Left hindlimb (tissue), 1 donor: Measurements from ENCODE around the gene TNFRSF19.
"Not testable (repeated sequence)": the region's sequence is repeated elsewhere in the genome, so short reads cannot be mapped to it uniquely, and the experiment has no call there.

Source experiments
- DNase-seq: peaks from one replicate; pipeline ENCODE4 v3.0.0-alpha.2; 2018

Gene TNFRSF19

GRCh38 chr13:23571431-23571830 lies 1.2 kb downstream of the TNFRSF19 start:
- no peak for DNase-seq

GRCh38 chr13:23572836-23573235 lies 2.6 kb downstream of the TNFRSF19 start:
- no peak for DNase-seq

DNA sequence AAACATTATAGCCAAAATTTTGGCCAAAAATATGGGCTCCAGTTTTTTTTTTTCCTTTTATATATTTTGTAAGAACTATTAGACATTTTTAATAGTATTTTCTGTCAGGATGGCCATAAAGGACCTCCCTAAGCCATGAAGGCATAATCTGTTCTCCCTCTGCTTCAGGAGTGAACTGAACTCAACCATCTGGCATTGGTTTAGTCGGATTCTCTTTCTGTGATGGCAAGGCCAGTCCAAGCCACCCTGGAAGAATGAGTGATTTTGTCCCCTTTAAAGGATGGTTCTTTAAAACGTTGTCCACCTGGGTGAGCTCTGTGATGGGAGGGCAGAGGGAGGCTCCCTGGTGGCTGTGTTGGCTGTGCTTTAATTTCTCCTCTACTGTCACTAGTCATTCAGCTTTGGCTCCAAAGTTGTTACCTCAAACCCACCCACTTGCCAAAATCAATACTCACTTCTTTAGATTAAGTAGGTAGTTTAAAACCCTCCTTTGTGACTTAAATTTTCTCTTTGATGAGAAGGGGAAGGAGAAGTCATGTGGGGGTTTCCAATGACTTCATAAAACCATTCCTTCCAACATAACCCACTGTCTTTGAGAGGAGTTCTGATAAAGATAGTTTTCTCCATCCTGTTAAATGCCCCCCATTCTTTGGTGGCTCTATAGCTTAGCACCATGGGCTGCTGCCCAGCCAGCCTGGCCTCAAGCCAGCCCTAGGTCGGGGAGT lies 4.4 kb downstream of the TNFRSF19 start:
- DNase-seq, result no peak

DNA sequence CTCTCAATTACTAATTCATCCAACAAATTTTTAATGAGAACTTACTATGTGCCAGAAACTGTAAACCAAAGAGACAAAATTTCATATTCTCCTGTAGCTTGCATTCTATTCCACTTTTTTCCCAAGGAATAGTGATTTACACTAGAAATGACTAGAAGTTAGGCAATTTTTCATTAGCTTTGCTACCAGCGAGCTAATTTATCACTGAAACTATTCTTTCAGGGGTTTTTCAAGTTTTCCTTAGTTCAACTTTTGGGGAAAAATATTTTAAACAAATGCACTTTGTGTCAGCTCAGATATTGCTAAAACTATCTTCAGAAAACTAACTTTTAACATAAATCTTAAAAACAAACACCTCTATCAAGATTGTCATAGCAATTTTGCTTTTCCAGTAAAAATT lies 5.4 kb downstream of the TNFRSF19 start:
- DNase-seq, result no peak

DNA sequence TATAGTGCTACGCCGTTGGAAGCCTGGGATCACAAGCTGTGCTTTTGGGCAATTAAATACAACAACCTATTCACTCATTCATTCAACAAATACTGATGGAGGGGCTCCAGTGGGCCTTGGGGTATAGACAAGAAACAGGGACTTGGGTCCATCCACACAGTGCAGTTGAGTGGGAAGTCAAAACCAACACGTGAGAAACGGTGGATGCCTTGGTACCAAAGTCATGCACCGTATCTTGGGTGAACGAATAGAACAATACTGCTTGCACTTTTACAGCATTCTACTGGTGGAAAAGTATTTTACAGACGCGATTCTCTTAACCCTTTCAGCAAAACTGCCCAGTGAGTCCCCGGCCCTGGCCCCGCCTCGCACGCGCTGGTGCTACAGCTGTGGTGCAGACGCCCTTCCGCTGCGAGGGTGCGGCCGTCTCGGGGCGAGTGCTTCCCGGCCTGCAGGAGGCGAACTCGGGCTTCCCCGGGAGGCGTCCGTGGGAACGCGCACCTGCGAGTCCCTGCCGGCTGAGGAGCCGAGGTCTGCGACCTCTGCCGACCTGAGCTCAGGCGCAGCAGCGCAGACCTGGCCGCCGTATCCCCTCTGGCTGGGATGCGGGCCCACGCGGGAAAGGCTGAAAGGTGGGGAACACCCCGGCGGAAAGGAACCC lies 8.3 kb downstream of the TNFRSF19 start:
- DNase-seq, result peak; percentile 80

GRCh38 chr13:23579072-23579895 lies 9.1 kb downstream of the TNFRSF19 start:
- peak; percentile 95 for DNase-seq

- DNase-seq, result no peak
Measured at GRCh38 chr13:23579896-23580683, 9.9 kb downstream of the TNFRSF19 start.

DNA sequence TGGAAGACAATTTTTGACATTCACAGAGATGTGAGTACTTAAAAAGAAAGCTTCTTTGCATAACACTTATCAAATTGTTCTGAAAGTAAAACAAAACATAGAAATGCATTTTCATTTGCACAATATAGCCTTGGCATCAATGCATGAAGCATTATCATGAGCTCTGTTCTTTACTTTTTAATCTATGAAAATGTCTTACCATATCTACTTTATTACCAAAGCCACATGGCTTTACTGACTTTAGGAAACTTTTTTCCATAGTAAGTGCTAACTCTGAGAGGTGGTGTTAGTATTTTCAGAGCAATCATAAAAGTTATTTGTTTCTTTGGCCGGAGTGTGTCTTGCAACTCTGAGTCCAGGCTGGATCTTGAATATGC lies 10.5 kb downstream of the TNFRSF19 start:
- DNase-seq, result no peak

DNA sequence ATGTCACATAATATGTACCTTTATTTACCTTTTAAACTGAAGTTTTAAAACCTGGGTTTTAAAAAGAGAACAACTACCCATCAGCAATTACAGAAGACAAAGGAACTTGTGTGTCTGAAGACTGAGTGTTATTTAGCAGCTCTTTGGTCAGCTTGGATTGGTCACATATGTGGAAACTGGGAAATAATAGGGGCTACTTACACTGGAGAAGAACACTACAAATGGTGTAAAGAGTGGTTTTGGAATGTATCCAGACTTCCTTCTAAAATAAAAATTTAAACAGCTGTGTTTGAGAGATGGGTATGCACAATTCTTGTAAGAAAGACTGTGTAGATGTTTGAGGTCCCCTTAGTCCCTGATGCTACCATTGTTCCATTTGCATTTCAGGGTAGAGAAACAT lies 13.3 kb downstream of the TNFRSF19 start:
- no peak for DNase-seq

- no peak for DNase-seq
Measured at GRCh38 chr13:23584275-23584674, 14.1 kb downstream of the TNFRSF19 start.

DNA sequence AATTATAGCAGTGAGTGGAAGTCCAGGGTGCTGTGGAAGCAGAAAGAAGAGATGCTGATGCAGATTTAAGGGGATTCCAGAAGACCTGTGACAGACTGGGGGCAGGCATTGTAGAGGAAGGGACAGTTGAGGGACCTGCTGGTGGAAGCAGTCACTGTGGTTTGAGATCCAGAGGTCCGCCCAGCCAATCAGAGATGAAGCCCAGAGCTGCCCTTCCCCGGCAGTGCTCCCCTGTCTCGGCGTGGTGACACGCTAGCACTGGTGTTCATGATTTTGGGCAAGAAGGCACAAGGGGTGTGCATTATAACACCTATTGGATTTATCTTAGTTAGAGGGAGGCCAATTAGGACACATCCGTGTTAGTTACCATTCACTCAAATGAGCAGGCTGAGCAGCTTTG lies 16.1 kb downstream of the TNFRSF19 start:
- no peak for DNase-seq

DNA sequence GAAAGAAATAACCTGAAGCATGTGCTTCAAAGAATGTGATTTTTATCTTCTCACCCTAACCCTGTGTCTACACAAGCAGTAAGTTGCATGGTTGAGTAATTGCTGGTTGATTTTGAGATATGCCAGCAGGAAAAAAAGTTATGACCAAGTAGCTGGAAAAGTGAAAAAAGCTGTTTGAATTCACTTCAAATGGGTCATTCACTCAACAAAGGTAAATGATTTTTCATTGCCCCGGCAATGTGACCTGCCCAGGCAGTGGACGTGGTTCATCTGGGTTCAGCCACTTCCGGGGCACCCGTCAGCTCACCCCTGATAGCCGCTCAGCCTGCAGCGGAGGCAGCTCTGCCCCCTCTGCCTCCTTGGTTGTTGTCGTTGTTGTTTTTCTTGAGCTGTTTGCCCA lies 18.5 kb downstream of the TNFRSF19 start:
- DNase-seq, result no peak

- no peak for DNase-seq
Measured at GRCh38 chr13:23592596-23592995, 22.4 kb downstream of the TNFRSF19 start.

DNA sequence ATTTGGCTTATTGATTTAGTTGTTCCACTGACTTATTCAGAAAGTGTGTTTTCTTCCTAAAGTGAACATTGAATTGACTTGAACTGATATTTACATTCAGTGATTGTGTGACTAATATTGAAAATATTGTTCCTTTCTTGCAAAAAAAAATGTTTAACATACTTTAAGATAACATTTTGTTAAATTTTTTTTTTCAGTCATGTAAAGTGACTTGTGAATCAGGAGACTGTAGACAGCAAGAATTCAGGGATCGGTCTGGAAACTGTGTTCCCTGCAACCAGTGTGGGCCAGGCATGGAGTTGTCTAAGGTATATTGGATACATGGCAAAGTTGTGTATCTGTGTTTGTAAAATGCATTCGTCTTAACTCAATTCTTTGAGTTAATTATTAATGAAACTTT lies 22.9 kb downstream of the TNFRSF19 start:
- DNase-seq, result no peak

DNA sequence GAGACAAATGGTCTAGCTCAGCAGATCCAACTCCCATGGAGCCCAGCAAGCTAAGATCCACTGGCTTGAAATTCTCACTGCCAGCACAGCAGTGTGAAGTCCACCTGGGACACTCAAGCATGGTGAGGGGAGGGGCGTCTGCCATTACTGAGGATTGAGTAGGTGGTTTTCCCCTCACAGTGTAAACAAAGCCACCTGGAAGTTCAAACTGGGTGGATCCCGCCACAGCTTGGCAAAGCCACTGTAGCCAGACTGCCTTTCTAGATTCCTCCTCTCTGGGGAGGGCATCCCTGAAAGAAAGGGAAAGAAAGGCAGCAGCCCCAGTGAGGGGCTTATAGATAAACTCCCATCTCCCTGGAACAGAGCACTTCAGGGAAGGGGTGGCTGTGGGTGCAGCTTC lies 24.1 kb downstream of the TNFRSF19 start:
- DNase-seq, result not testable (repeated sequence)

DNA sequence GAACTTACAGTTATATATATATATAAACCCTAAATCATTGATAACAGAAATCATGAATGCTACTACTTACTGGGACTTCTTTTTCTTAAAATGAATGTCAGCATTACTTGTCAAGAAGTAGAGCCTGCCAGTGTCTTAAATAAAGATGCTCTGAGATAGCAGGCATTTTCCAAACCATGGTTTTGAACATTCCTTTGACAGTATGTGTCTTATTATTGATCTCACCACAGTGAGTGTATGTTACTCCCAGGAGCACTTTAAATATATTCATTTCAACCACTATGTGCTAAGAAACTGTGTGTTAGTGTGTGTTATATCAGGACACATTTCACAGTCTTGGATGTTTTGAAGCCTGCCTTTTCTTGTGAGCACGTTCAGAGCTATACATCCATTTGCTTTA lies 28.2 kb downstream of the TNFRSF19 start:
- no peak for DNase-seq

DNA sequence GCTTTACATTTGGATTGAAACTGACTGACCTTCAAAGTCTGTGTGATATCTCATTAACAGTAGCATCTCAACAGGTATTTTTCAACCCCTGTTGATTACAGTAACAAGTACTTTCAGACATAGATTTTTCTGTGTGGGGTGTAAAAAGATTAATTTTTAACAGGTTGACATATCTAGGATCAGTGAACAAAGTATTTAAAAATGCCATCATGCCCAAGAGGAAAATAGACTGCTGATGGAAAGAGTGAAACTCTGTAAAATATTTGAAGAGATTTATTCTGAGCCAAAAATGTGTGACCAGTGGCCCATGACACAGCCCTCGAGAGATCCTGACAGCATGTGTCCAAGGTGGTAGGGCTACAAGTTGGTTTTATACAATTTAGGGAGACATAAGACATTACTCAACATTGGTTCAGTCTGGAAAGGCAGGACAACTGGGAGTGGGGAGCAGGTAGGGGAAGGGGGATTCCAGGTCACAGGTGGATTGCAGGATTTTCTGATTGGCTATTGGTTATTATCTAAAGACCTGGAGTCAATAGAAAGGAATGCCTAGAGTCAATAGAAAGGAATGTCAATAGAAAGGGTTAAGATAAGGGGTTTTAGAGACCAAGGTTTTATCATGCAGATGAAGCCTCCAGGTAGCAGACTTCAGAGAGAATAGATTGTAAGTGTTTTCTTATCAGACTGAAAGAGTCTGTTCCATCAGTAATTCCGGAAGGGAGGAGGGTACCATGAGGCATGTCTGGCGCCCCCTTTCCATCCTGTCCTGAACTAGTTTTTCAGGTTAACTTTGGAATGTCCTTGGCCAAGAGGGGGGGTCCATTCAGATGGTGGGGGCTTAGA lies 29.1 kb downstream of the TNFRSF19 start:
- DNase-seq, result no peak

DNA sequence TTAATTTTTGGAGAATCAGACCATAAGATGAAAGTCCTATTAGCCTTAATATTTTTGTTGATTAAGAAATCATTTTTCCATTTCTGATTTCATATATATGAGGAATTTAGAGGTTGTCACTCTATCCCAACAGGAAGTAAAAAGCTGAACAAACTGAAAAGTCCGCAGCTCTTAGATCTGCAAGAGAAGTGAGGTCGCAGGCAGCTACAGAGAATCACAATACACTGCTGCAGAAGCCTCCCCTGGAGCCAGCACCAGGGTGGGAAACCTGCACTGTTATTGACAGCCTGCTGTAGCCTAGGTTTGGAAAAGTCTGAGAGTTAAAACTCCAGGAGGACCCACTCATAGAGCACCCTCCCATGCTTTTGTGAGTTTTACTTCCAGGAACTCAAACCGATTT lies 29.9 kb downstream of the TNFRSF19 start:
- DNase-seq, result no peak

DNA sequence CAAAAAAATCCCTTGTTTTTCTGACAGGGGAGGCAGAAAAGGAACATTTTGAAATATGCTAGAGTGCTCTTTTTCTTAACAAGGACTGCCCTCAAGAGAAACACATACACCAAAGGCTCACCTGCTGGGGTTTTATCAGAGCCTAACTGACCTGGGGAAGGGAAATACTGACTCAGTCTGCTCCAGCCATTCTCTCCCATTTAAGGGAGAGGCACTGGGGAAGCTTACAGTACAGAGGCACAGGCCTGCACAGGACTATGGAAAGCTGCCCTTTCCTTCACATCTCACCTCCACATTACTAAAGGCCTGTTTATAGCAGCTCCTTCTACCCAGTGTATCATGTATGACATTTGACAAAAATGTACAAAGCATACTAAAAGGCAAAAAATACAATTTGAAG lies 30.3 kb downstream of the TNFRSF19 start:
- no peak for DNase-seq

DNA sequence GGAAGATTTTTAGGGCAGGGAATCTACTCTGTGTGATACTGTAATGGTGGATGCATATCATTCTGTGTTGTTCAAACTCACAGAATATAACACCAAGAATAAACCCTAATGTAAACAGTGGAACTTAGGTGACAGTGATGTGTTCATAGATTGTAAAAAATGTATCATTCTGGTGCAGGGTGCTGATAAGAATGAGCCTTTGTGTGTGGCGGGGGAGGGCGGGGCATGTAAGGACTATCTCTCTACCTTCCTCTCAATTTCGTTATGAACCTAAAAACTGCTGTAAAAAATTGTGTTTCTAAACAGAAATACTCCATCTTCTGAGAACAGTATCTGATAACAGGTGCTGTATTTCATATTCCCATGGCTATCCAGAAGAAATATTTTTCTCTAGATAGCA lies 35.6 kb downstream of the TNFRSF19 start:
- DNase-seq, result no peak

GRCh38 chr13:23608138-23608537 lies 37.9 kb downstream of the TNFRSF19 start:
- no peak for DNase-seq
